Left lung (tissue), 10 donors: ENCODE results near the gene GSN. TPM values are rescaled to one million over a fixed set of nuclear protein-coding genes. Genes with fewer than 3 reads are reported as not detected.

Experiments
- ATAC-seq: fragments of 200-7000 bp; cut with Tn5 transposase; one replicate; pipeline ENCODE4 v1.9.1; 2020; ENCODE audit warnings: moderate library complexity
- DNase-seq, 4 donors: peaks; one replicate each; pipeline ENCODE4 v3.0.0-alpha.2; 2013 to 2020
- H3K27ac ChIP-seq, 2 donors: fragments of 200-600 bp; sonication (generic) in 1 of 2; one replicate each; pipeline versions ENCODE4 v1.5.0 to v1.8.0; 2020 to 2021
- H3K27me3 ChIP-seq, 2 donors: fragments of 200-600 bp; sonication (generic) in 1 of 2; one replicate each; pipeline versions ENCODE4 v1.5.0 to v1.8.0; 2020 to 2021
- H3K36me3 ChIP-seq, 2 donors: fragments of 200-600 bp; sonication (generic) in 1 of 2; one replicate each; pipeline versions ENCODE4 v1.5.0 to v1.8.0; 2020 to 2021
- H3K4me1 ChIP-seq, 2 donors: fragments of 200-600 bp; one replicate each; pipeline ENCODE4 v1.8.0; 2021
- H3K4me3 ChIP-seq, 2 donors: fragments of 200-600 bp; sonication (generic) in 1 of 2; one replicate each; pipeline versions ENCODE4 v1.5.0 to v1.8.0; 2020 to 2021; ENCODE audit warnings: mild to moderate bottlenecking in 1 of 2
- H3K9me3 ChIP-seq, 2 donors: fragments of 200-600 bp; sonication (generic) in 1 of 2; one replicate each; pipeline versions ENCODE4 v1.5.0 to v1.8.0; 2020 to 2021
- intact Hi-C, 2 donors: fragments of 100-400 bp; cut with DNase I; formaldehyde crosslinking; loops; one replicate each; pipeline versions ENCODE4 v1.11.2 to v1.14.2; 2022
- polyA plus RNA-seq, 6 donors: library from polyadenylated mRNA; unstranded; fragments of 120-200 nt; gene quantifications; one replicate each; pipeline ENCODE4 v1.2.1, GENCODE V29; 2013; ENCODE audit not compliant: insufficient read length in 6 of 6
- total RNA-seq, 2 donors: library from RNA; stranded (reverse); fragmentation: NEBNext Ultra II Directional; extraction: Animal tissue kit (Norgen Biotek cat#: 25700); gene quantifications; one replicate each; pipeline ENCODE4 v1.2.1, GENCODE V29; 2021
- TF ChIP-seq, protein P1 (sequence below), 2 donors: fragments of 200-600 bp; sonication (generic) in 1 of 2; IDR thresholded peaks; one replicate each; pipeline versions ENCODE4 v1.5.0 to v1.8.0; 2021; ENCODE audit warnings: antibody characterized with exemption in 2 of 2
- donor health status: DM: no; HTN: yes; CAD: no.
- donor health status: DM: no; HTN: no; CAD: no.

GSN gene
- total and polyA plus RNA-seq, 8 donors: 43.0 to 485 (median 54.9) TPM

DNA sequence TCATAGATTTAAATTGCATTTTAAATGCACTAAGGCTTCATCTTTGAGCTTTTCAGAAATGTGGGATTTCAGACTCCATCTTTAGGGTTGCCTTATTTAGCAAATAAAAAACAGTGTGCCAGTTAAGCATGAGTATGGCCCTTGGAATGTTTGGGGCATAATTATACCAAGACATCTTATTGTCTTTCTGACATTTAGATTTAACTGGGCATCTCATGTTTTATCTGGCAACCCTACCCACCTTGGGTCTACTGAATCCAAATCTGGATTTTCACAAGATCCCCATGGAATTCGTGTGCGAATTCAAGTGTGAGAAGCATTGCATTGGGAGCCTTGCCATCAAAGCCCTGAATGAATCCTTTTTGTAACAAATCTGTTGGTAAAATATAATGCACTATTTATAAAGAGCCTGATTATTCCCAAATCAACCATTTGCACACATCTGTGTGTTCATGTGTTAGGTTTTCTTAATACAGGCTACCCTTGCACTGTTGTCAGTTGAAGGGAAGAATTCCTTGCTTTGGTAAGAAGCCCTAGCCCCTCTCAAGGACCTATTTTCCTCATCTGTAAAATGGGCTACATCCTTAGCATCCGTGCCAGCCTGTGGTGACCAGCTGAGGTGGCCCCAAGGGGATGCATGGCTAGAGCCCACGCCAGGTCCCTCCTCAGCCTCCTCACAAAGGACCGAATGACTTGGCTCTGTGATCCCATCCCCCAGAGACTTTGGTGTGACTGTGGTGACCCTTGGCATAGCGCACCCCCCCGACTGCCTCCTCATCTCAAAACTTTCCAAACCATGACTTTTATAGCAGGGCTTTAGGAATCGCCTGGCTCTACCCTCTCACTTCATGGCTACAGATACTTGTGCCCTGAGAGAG lies 8.1 kb downstream of the GSN start:
- no peaks in the 10 kb centered on the region for H3K9me3 ChIP-seq
- intact Hi-C loops: no loop called here
- TF ChIP-seq, protein P1, sequence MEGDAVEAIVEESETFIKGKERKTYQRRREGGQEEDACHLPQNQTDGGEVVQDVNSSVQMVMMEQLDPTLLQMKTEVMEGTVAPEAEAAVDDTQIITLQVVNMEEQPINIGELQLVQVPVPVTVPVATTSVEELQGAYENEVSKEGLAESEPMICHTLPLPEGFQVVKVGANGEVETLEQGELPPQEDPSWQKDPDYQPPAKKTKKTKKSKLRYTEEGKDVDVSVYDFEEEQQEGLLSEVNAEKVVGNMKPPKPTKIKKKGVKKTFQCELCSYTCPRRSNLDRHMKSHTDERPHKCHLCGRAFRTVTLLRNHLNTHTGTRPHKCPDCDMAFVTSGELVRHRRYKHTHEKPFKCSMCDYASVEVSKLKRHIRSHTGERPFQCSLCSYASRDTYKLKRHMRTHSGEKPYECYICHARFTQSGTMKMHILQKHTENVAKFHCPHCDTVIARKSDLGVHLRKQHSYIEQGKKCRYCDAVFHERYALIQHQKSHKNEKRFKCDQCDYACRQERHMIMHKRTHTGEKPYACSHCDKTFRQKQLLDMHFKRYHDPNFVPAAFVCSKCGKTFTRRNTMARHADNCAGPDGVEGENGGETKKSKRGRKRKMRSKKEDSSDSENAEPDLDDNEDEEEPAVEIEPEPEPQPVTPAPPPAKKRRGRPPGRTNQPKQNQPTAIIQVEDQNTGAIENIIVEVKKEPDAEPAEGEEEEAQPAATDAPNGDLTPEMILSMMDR (IDR thresholded peaks at IDR 0.05): no peak
- H3K4me3 ChIP-seq: no peak overlapping the region
- H3K27me3 ChIP-seq: no peaks in the 10 kb centered on the region
- no peak for ATAC-seq
- H3K36me3 ChIP-seq: no peaks in the 10 kb centered on the region
- H3K4me1 ChIP-seq: peaks cover 52 to 70% of the 10 kb centered on the region in 2 donors
- DNase-seq: no peak
- no peak overlapping the region for H3K27ac ChIP-seq

DNA sequence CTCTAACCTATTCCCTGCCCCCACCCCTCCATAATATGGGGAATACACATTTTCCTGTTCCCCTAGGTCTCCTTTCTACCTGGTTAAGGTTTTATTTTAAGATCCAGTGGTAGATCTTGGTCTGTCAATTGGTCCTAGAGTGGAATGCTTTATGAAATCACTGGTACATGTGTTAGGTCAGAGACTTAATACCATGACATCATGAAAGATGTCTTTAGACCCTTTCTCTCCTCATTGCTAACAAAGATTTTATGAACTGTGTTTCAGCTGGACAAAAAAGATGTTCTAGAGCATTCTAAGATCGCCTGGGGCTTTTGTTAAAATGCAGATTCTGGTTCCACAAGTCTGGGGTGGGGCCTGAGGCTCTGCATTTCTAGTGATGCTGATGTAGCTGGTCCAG lies 9.1 kb downstream of the GSN start:
- ATAC-seq (no peak), DNase-seq (no peak)
- H3K4me1 ChIP-seq: peaks cover 61 to 70% of the 10 kb centered on the region in 2 donors
- H3K4me3 ChIP-seq: no peak overlapping the region
- H3K27me3 ChIP-seq: no peaks in the 10 kb centered on the region
- H3K9me3 ChIP-seq: no peaks in the 10 kb centered on the region
- intact Hi-C loops: no loop called here
- peak overlapping the region; percentile 83 to 91 for H3K27ac ChIP-seq
- no peaks in the 10 kb centered on the region for H3K36me3 ChIP-seq
- TF ChIP-seq, protein P1 (IDR thresholded peaks at IDR 0.05): no peak

DNA sequence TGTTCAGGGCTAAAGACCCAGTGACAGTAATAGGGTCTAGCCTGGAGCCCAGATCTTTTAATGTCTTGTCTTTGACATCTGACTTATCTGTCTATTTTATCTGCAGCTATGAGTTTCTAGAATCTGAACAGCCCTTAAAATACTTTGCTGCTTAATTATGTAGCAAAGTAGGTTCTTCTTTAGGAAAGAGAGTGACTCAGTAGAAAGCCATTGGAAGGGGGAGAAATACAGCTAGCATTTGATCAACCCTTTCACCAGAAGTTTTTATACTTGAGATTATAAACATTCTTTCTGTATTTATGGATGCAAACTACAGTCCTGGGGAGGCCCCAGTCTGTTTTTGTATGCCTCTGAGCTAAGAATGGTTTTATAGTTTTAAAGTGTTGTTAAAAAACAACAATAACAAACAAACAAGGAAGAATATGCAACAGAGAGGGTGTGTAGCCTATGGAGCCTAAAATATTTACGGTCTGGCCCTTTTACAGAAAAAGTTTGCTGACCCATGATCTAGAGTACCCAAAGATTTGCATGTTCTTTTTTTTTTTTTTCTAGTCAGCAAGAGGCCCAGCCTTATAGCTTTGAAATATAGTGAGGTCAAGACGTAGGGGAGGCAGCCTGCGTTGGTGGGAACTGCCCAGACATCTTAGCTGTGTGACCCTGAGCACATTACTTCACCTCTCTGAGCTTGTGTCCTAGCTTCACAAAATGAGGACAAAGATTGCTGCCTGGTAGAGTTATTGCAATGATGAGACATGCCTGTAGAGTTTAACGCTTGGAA lies 9.7 kb downstream of the GSN start:
- Histone ChIP-seq H3K4me1 (peaks cover 62 to 70% of the 10 kb centered on the region in 2 donors), H3K27me3 (no peaks in the 10 kb centered on the region), H3K27ac (peak overlapping the region; percentile 83 to 91), H3K4me3 (no peak overlapping the region), H3K9me3 (no peaks in the 10 kb centered on the region), H3K36me3 (no peaks in the 10 kb centered on the region)
- ATAC-seq (no peak), DNase-seq (no peak)
- intact Hi-C loops: no loop called here
- TF ChIP-seq, protein P1 (IDR thresholded peaks at IDR 0.05): no peak

DNA sequence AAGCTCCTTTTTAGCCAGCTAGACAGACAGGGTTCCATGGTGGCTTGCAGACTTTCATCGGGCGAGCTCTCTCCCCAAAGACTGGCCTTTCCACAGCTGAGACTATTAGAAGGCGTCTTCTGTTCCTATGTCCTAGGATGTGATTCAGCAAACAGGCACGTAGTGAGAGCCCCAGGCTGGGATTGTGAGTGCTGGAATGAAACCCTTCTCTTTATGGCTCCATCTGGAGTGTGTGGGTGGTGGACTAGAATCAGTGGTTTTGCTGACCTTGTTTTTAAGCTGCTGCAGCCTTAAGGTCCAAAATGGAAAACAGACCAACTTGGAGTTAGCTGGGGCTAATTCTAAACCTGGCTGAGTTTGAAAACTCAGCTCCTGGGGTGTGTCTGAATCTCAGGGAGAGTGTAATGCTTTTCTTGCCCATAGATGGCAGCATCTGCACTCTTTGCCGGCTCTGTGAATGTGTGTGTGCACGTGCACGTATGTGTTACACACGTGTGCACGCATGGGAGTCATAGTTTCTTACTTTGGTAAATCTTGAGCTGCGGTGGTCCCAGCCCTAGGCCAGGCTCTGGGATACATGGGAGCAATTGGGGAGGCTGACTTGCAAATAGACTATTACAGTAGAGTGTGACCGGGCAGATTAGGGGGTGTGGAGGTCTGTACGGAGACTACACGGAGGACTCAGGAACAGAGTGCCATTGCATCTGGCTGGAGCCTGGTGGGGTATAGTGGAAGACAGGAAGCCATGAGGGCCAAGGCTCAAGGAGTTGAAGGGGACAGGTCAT lies 10.7 kb downstream of the GSN start:
- Histone ChIP-seq H3K9me3 (no peaks in the 10 kb centered on the region), H3K27ac (peak overlapping the region; percentile 83 to 91), H3K27me3 (no peaks in the 10 kb centered on the region), H3K4me3 (no peak overlapping the region), H3K4me1 (peaks cover 67 to 72% of the 10 kb centered on the region in 2 donors), H3K36me3 (no peaks in the 10 kb centered on the region)
- ATAC-seq (peak; percentile 63), DNase-seq (peak in 2 of 4 donors; percentile 65 to 71)
- TF ChIP-seq, protein P1 (IDR thresholded peaks at IDR 0.05): peak; percentile 82 to 83
- intact Hi-C loops: no loop called here
